GM18909 (cell line): ENCODE data around the gene PPP1R12A.
"Not testable (repeated sequence)": the region's sequence is repeated elsewhere in the genome, so short reads cannot be mapped to it uniquely, and the experiment has no call there.

Experiments
- ATAC-seq: cut with Tn5 transposase; IDR thresholded peaks from one replicate; pipeline ENCODE4 v1.9.1; 2021; ENCODE audit warnings: mild to moderate bottlenecking; ENCODE audit not compliant: unreplicated experiment, poor library complexity

Gene PPP1R12A

DNA sequence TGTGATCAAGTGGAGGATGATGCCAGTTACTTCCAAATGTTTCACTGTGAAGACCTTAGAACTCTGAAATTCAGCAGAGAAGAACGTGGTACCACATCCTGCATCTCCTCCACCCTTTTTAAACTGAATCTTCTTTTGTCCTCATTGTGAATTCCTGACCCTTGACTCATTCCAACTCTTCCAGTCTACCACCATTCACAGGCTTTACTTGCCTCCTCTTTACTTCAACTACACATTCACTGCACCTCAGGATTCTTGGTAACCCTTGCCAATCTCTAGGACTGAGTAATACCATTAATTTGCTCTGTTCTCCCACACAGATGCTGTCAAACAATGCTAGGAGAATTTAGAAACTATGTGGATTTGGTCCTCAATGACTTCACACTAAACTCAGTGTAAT, 37.3 kb downstream of the PPP1R12A start:
- no peak for ATAC-seq

- no peak for ATAC-seq
These were observed 39.1 kb downstream of the PPP1R12A start for GRCh38 chr12:79895804-79896203.

GRCh38 chr12:79895071-79895470, 39.8 kb downstream of the PPP1R12A start:
- ATAC-seq: no peak

- ATAC-seq: no peak
These were observed 43.3 kb downstream of the PPP1R12A start for GRCh38 chr12:79891506-79892162.

DNA sequence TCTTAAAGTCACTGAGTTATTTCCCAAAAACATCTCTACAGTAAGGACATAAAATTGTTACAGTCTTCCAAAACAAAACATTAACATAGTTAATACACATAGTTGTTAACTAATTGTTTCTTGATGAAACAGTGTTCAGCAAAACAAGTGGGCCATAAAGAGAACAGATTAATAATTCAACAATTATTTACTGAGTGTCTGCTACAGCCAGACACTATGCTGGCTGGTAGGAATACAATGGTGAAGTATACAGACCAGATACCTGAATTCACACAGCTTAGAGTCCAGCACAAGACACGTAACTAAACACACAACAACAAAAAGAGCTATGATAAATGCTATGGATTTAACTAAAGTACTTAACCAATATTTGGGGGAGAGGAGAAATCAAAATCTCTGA, 47.0 kb downstream of the PPP1R12A start:
- ATAC-seq: no peak

DNA sequence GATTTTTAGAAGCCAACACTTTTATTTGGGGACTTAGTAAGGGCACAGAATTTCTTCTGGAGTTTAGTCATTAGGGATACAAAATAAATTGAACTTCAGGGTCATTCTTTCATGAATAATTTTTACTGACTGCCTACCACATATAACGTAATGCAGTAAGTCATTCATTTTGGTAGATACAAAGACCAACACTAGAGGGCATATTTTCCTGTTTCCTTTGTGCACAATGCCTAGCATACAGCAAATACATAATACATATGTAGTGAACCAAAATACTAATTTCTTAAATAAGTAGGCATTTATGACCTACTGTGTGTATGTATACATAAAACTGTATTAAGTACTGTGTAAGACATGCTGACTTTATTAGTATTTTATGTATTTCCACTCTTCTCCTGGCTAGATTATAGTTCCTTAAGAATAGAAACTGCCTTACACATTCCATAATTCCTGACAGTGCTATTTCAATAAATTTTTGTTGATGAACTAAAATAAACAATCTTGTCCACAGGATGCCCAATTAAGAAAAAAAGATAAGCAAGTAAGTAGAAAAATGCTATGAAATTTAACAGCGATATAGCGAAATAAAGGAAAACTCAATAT, 47.9 kb downstream of the PPP1R12A start:
- ATAC-seq: peak; percentile 86

- no peak for ATAC-seq
These were observed 48.9 kb downstream of the PPP1R12A start for GRCh38 chr12:79885911-79886490.

DNA sequence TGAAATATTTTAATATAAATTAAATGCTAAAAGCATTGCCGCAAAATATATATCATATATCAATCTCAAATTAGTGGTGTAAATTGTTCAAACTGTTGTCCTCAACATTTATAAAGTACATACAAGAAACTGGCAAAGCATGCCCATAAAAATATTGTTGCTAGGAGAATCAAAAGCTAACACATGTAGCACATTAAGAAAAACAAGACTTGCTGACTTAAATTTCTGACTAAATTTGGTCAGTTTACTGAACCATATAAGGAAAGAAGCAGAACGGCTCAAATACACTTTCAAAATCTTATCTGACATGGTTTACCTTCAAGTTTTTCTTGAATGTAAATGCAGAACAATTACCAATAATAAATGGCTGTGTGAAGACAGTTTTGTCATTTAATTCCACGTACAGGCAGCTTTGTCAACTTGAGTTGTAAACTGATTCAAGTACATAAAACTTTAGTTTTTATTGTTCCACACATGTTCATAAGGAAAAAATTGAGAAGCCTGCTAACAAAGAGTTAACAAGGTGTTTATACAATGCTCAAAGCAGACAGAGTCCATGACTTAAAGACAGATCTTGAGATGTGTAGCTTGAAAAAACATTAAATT, 50.4 kb downstream of the PPP1R12A start:
- ATAC-seq: no peak

- no peak for ATAC-seq
These were observed 51.7 kb downstream of the PPP1R12A start for GRCh38 chr12:79883216-79883615.

DNA sequence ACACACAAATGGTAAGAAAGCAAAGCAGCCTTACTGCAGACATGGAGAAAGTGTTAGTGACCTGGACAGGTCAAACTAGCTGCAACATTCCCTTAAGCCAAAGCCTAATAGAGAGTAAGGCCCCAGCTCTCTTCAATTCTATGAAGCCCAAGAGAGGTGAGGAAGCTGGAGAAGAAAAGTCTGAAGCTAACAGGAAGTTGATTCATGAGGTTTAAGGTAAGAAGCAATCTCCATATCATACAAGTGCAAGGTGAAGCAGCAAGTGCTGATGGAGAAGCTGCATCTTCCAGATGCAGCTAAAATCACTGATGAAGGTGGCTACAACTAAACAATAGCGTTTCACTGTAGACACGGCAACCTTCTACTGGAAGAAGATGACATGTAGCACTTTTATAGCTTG, 53.5 kb downstream of the PPP1R12A start:
- no peak for ATAC-seq

DNA sequence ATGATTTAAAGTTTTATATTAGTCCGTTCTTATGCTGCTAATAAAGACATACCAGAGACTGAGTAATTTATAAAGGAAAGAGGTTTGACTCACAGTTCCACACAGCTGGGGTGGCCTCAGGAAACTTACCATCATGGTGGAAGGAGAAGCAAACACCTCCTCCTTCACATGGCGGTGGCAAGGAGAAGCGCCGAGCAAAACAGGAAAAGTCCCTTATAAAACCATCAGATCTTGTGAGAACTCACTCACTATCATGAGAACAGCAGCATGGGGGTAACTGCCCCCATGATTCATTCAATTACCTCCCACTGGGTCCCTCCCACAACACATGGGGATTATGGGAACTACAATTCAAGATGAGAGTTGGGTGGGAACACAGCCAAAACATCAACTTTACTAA, 56.4 kb downstream of the PPP1R12A start:
- not testable (repeated sequence) for ATAC-seq

- ATAC-seq: no peak
These were observed 57.7 kb downstream of the PPP1R12A start for GRCh38 chr12:79877246-79877645.

- no peak for ATAC-seq
These were observed 60.2 kb downstream of the PPP1R12A start for GRCh38 chr12:79874665-79875064.

GRCh38 chr12:79873201-79873600, 61.7 kb downstream of the PPP1R12A start:
- no peak for ATAC-seq

DNA sequence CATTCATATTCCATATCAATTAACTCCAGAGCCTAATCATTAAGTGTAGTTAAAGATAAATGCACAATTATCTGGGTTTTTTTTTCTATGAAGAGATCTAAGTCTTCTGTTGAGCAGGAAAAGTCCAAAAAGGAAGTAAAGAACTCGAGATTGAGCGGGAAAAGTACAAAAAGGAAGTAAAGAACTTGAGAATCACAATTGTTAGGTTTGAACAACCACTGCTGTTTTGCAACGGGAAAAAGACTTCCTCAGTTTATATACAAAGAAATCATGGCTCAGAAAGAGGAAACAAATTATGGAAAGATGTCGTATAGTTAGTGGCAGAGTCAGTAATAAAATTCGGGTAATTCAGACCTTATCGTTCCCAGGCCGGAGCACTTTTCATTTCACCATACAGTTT, 63.3 kb downstream of the PPP1R12A start:
- no peak for ATAC-seq

- ATAC-seq: no peak
These were observed 64.0 kb downstream of the PPP1R12A start for GRCh38 chr12:79870916-79871315.

DNA sequence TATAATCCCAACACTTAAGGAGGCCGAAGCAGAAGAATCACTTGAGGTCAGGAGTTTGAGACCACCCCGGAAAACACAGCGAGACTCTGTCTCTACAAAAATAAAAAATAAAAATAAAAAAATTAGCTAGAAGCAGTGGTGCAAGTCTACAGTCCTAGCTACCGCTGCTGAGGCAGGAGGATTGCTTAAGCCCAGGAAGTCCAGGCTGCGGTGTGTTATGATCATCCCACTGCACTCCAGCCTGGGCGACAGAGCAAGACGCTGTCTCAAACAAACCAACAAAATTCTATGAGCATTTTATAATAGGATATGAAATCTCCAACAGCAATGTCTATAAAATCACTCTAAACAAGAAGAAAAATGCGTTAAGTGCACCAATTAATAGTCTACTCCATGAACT, 75.3 kb downstream of the PPP1R12A start:
- ATAC-seq: no peak

- no peak for ATAC-seq
These were observed 76.4 kb downstream of the PPP1R12A start for GRCh38 chr12:79858518-79858917.

DNA sequence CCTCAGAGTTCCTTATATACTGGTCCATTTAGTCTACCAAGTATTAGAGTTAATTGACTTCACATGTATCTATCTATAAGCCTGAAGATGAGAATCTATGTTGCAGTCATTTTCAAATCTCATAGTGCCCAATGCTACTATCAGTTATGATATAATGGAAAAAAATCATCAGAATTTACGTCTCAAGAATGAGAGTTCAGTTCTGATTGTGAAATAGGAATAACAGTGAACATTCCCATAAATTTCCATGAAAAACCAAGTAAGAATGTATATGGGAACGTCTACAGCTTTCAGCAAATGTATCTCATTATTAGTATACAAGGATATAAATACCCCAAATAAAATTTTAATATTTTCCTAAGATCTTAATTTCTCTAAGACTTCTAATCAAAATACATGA, 77.2 kb downstream of the PPP1R12A start:
- ATAC-seq: no peak

DNA sequence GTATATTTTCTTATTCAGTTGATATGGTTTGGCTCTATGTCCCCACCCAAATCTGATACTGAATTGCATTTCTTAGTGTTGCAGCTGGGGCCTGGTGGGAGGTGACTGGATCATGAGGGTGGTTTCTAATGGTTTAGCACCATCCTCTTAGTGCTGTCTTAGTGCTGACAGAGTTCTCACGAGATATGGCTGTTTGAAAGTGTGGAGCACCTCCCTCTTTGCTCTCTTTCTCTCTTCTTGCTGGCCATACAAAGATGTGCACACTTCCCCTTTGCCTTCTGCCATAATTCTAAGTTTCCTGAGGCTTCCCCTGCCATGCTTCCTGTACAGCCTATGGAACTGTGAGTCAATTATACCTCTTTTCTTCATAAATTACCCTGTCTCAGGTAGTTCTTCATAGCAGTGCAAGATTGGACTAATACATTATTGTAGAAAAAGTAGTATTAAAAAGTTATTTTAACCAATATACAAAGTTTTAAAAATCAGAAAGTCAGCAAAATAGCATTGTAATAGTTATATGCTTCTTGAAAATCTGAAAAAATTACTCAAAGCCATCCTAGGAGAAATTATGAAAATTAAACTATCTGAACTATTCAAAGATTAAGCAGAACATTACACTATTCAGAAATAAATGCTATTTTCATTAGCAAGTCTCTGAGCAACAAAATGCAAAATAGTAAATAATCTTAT, 84.1 kb downstream of the PPP1R12A start:
- ATAC-seq: no peak

DNA sequence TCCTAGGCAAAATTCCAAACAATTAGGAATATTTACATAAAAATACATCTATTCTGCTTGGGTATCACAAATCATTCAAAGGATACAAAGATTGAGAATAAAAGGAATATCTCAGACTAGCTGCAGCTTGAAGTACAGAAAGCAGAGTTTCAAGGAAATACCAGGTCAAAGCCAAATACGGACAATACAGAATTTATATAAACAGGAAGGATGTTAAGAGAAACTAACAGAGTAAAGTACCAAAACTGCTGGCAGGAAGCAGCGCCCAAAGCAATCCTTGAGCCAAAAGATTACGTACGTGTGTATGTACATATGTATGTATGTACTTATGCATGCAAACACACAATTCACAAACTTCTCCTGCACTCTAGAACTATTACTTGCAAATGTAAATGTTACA, 86.6 kb downstream of the PPP1R12A start:
- no peak for ATAC-seq
